ENCODE results near the gene FAM25G.
"Not testable (repeated sequence)": the region's sequence is repeated elsewhere in the genome, so short reads cannot be mapped to it uniquely, and the experiment has no call there.

FAM25G gene

DNA sequence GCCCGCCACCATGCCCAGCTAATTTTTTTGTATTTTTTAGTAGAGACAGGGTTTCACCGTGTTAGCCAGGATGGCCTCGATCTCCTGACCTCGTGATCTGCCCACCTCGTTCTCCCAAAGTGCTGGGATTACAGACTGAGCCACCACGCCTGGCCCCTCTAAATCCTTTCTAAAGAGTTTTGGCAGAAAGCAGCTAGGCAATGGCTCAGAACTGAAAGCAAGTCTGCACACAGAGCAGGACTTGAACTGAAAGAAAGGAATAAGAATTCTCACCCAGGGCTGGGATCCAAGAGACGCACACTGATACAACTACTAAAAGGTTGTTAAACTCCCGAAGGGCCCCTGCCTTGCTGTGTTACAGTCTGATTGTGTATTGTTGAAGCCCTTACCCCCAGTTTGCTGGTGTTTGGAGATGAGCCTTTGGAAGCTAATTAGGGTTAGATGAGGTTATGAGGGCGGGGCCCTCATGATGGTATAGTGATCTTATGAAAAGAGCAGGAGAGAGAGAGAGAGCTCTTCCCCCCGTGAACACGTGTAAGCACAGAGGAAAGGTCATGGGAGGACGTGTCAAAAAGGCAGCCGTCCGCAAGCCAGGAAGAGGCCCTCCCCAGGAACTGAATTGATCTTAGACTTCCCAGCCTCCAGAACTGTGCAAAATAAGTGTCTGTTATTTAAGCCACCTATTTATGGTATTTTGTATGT is 26.1 kb downstream of the FAM25G start:
- not testable (repeated sequence) for DNase-seq (ENCODE audit: low read depth in 2 of 2)

- not testable (repeated sequence) for DNase-seq (ENCODE audit: low read depth in 2 of 2)
Observed at GRCh38 chr10:47462577-47463358, 28.7 kb downstream of the FAM25G start.

DNA sequence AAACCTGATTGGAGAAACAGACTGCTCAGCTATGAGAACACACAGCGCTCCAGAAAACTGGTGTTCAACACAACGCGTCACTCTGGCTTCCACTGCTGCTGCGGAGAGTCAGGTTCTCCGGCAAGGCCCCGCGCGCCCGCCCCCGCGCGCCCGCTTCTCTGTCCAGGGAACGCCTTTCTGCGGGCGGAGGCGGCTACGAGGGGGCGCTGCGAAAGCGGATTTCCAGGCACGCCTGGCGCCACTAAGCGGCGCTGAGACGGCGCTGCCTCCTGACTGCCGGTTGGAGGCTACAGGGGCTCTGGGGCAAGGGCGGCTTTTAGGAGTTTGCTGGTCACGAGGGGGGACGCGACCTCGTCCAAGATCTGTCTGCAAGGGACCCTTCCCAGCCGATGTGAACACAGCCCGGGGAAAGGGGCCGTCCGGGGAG is 30.2 kb downstream of the FAM25G start:
- DNase-seq (ENCODE audit: low read depth in 2 of 2), result peak in 1 of 2 donors; percentile 21

DNA sequence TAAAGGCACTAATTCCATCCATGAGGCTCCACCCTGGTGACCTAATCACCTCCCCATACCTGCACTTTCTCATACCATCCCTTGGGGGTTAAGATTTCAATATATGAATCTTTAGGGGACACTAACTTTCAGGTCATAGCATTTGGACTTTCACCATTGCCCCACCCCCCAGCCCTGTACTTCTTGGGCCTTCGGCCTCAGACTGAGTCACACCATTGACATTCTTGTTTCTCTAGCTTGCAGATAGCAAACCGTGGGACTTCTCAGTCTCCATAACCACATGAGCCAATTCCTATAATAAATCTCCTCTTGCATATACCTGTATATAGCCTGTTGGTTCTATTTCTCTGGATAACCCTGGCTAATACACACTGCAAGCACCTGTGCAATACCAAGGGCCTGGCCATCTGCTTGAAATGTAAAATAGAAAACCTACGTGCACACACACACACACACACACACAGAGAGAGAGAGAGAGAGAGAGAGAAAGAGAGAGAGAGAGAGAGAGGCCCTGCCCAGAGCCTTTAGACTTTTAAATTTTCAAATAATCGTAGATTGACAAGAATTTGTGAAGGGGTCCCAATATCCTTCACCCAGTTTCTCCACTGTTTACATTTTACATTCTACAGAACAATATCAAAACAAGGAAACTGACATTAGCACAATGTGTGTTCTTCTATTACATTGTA is 32.9 kb downstream of the FAM25G start:
- no peak for DNase-seq (ENCODE audit: low read depth in 2 of 2)

DNA sequence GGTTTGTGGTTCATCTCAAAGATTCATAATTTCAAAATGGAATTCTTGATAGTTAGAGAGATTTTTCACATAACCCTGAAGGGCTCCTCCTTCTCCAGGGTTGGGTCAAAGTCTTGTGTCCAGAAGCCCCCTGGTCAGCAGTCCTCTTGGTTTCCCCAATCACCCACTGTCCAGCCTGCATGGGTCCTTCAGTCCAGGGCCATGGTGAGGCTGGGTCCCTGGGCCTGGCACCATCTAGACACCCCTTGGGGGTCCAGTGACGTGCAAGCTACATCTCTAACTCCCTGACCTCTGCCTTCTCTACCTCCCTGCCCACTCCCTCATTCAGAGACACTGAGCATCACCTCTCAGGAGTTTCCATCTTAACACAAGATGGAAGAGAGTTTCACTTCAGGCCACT is 33.7 kb downstream of the FAM25G start:
- no peak for DNase-seq (ENCODE audit: low read depth in 2 of 2)

DNA sequence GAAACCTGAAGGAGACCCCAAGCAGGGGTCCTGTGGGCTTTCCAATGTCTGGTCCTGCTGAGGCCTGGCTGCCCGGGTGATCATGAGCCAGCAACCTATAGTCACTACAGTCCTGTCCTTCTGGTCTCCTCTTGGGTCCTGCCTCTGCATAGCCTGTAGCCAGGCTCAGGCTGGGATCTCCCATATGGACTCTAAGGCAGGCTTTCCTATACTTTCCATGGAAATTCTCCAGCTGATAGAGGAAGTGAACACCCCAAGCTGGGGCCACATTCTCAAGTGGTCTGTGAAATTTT is 34.0 kb downstream of the FAM25G start:
- no peak for DNase-seq (ENCODE audit: low read depth in 2 of 2)

DNA sequence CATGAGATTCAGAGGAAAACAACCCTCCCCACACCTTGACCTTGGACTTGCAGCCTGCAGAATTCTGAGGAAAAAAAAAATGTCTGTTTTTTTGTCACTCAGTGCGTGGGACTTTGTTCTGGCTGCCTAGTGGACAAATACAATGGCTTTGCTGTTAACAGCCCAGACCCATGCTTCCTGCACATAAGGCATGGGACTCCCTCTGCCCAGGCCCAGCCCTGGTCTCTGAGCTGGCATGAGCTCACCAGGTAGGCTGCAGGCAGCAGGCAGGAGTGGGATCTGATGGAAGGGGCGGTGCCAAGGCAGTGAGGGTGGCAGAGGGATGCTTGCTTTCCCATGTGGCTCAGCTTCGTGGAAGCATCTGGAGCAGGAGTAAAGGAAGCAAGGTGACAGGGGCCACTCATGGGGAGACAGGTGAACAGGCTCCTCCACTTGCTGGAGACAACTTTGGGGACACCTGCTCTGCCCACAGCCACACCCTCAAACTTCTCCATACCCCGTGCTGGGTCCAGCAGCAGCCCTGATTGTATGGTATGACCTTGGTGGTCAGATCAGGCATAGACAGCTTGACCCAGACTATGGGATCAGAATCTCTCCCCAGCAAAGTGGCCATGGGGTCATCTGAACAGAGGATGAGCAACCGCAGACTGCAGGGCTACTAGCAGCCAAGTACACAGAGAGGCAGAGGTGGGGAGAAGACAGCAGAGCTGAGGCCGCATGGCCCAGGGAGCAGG is 34.5 kb downstream of the FAM25G start:
- no peak for DNase-seq (ENCODE audit: low read depth in 2 of 2)

- no peak for DNase-seq (ENCODE audit: low read depth in 2 of 2)
Observed at GRCh38 chr10:47456079-47456785, 35.3 kb downstream of the FAM25G start.

- not testable (repeated sequence) for DNase-seq (ENCODE audit: low read depth in 2 of 2)
Observed at GRCh38 chr10:47455350-47456078, 36.0 kb downstream of the FAM25G start.

DNA sequence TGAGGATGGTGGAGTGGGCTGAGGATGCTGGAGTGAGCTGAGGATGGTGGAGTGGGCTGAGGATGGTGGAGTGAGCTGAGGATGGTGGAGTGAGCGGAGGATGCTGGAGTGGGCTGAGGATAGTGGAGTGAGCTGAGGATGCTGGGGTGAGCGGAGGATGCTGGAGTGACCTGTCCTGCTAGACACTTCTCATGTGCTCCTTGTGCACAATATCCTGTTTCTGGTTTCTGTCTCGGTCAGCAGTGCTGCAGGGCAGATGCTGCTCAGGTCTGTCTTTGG is 36.8 kb downstream of the FAM25G start:
- no peak for DNase-seq (ENCODE audit: low read depth in 2 of 2)

GRCh38 chr10:47454008-47454779 is 37.3 kb downstream of the FAM25G start:
- no peak for DNase-seq (ENCODE audit: low read depth in 2 of 2)

DNA sequence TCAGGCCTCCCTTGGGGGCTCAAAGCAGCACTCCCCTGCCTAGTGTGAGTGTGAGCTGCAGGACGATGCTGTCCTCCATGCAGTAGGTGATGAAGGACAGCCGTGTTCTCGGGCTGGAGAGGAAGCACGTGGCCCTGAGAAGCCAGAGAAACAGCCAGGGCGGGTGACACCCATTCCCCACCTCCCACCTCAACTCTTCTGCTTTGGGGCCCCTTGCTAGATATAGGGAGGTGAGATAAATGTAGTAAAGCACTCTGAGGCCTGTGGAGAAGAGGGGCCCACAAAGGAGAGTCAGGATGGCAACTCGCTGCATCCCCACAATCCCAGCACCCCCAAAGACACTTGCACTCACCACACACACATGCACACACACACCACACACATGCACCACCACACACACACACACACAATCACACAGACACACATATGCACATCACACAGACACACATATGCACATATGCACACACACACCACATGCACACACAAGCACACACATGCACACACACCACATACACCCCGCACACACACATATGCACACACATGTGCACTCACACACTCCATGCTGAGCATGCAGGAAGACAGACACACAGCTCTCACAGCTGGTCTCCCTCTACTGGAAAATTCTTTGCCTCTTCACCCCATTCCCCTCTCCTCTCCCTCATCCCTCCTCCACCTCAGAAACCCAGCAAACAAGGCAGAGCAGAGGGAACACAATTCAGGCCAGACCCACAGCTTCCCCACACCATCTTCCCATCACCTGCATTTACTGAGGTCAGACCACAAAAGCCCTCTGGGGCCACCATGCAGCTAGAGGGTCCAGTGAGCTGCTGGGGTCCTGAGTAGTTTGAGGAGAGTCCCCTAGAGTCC is 38.1 kb downstream of the FAM25G start:
- DNase-seq (ENCODE audit: low read depth in 2 of 2), result no peak

- DNase-seq (ENCODE audit: low read depth in 2 of 2), result no peak
Observed at GRCh38 chr10:47452495-47453140, 38.9 kb downstream of the FAM25G start.

GRCh38 chr10:47451998-47452494 is 39.5 kb downstream of the FAM25G start:
- no peak for DNase-seq (ENCODE audit: low read depth in 2 of 2)

GRCh38 chr10:47451273-47451997 is 40.1 kb downstream of the FAM25G start:
- DNase-seq (ENCODE audit: low read depth in 2 of 2), result no peak

DNA sequence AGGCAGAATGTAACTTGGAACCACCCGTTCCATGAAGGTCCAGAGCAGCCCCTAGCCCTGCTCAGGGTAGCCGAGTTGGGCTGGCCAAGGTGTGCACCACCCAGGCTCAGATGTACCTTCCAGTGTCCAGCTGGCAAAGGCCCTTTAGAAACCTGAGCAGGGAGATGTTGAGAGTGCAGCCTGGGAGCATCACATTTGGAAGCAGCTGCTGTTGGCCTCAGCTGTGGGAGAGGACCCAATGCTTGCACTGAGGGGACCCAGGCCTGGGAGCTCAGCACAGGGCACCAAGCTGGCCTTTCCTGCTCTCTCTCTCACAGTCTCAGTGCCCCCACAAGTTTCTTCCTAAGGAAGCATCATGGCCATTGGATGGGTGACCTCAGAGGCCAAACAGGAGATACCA is 41.1 kb downstream of the FAM25G start:
- no peak for DNase-seq (ENCODE audit: low read depth in 2 of 2)

GRCh38 chr10:47449979-47450378 is 41.5 kb downstream of the FAM25G start:
- DNase-seq (ENCODE audit: low read depth in 2 of 2), result no peak
